ENCODE data around the gene RAD51AP1. TPM values are rescaled to one million over a fixed set of nuclear protein-coding genes. Genes with fewer than 3 reads are reported as not detected.

RAD51AP1 gene
- 0.43 and 1.6 TPM in 2 replicates for total RNA-seq

DNA sequence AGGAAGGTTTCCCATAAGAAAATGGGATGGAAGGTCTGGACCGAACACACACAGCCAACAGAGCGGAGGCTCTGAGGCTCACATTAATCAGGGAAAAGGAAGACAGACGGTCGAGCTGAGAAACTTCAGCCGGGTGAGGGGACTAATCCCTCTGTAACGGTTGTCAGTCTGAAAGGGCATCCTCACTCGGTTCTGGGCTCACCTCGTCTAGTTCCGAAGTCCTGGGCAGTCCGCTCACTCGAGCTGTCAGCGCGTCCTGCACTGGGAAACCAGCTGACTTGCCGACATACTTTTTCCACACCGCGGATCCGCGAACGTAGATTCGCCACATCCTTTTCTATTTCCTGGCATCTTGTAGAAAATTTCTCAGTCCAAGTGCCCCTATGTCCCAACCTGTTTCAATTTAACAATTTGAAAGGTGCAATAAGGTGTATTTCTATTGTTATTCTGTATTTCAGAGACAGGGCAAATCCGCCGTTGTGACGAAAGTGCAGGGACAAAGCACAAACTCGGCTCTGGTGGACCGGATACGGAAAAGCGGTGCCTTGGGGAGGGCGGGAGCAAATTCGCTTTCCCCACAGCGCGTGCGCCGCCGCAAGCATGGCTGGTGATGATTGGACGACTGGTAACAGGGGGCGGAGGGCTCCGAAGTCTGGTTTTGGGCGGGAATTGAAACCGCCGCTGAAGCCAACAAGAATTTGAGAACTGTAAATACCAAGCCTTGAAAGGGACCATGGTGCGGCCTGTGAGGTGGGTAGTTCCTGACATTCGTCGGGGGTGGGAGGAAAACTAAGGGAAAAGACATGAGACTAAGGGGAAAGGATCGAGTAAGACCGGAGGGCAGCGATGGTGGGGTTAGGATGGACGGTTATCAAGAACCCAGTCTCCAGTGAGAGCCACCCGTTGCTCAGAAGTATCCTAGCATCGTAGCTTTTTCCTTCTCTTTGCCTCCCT, at the start of gene RAD51AP1:
TSS of gene RAD51AP1 (plus strand) at position 684 of the 954 bp plus-strand sequence. CDS start at position 734, 50 bp downstream.

GRCh38 chr12:4562034-4562657, 23.5 kb downstream of the RAD51AP1 start, which contains the start of gene DYRK4:
TSS of gene DYRK4 (plus strand) at chr12:4562208. CDS start at chr12:4562246, 38 bp downstream.

Other genes starting within 250 kb of the RAD51AP1 start
- 4.5 and 9.3 TPM in 2 replicates for gene TIGAR, start 217.7 kb upstream of the RAD51AP1 start, total RNA-seq
- under 0.01 TPM in 1 of 2 replicates, not detected in the other for gene FGF23, start 159.2 kb upstream of the RAD51AP1 start, total RNA-seq
- not detected in 2 replicates for gene FGF6, start 93.1 kb upstream of the RAD51AP1 start, total RNA-seq
- gene DYRK4, start 23.3 kb downstream of the RAD51AP1 start, total RNA-seq: 43.4 and 62.3 TPM in 2 replicates
- 0.63 and 2.1 TPM in 2 replicates for gene AKAP3, start 110.2 kb downstream of the RAD51AP1 start, total RNA-seq
- gene NDUFA9, start 110.2 kb downstream of the RAD51AP1 start, total RNA-seq: 31.1 and 62.0 TPM in 2 replicates
- 0.17 TPM in 1 of 2 replicates, not detected in the other for gene GALNT8, start 181.5 kb downstream of the RAD51AP1 start, total RNA-seq